ENCODE data around the gene NHEJ1.

The NHEJ1 gene

DNA sequence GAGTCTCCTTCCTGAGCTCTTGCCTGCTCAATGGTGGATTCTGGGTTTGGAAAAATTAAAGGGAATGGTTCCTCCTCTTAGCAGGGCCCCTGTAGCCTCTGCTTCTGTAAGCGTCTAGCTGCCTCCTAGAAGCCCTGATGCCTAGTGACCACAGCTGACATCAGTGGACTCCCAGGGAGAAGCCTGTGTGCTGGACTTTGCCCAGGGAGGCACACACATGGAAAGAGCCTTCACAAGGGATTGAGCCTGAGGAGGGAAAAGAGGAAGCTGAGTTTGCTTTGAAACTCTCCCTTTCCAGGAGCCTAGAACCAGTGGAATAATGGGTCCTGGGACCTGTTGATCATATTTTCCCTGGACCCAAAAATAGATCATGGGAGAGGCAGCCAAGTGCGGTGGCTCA is 117.9 kb downstream of the NHEJ1 start:
- H3K9me3 ChIP-seq (ENCODE audit: control insufficient read depth in 1 of 2, low read length in 2 of 2) = no peaks in the 10 kb centered on the region

DNA sequence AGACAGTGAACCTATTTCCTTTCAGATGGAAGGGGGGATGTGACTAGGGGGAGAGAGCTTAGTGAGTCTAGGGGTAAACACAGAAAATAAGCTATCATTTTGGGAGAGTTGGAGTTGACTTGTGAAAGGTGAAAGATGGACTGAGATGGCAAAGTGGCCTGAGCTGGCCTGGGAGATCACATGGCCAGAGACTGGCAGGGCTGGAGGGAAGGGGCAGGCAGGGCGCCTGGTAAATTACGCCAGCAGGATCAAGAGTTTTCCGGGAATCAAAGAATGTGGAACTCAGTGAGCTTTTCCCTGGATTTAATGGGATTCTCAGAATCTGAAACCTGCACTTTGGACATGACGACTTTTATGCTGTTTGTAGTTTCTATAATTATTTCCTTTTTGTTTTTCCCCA is 118.5 kb downstream of the NHEJ1 start:
- no peak overlapping the region for H3K9ac ChIP-seq (ENCODE audit: low read depth in 1 of 2, low read length in 2 of 2)
- H3K9me3 ChIP-seq (ENCODE audit: control insufficient read depth in 1 of 2, low read length in 2 of 2) = no peaks in the 10 kb centered on the region
- peaks cover 7 to 11% of the 10 kb centered on the region in 2 donors for H3K4me1 ChIP-seq (ENCODE audit: control insufficient read depth in 1 of 2, insufficient read depth in 2 of 2, low read length in 2 of 2)
- H3K36me3 ChIP-seq (ENCODE audit: control insufficient read depth in 1 of 2, insufficient read depth in 2 of 2, low read length in 2 of 2) = no peaks in the 10 kb centered on the region
- no peak overlapping the region for H3K4me3 ChIP-seq (ENCODE audit: low read depth in 1 of 2, low read length in 2 of 2)
- H3K27ac ChIP-seq (ENCODE audit: low read depth, low read length) = no peak overlapping the region
- peaks cover 8 to 15% of the 10 kb centered on the region in 2 donors for H3K27me3 ChIP-seq (ENCODE audit: control insufficient read depth in 1 of 2, insufficient read depth in 2 of 2, low read length in 2 of 2)

More for the DNA sequence above, 117.9 kb downstream of the NHEJ1 start:
- Histone ChIP-seq H3K4me3 (ENCODE audit: low read depth in 1 of 2, low read length in 2 of 2) (no peak overlapping the region), H3K27me3 (ENCODE audit: control insufficient read depth in 1 of 2, insufficient read depth in 2 of 2, low read length in 2 of 2) (peaks cover 8 to 15% of the 10 kb centered on the region in 2 donors), H3K9ac (ENCODE audit: low read depth in 1 of 2, low read length in 2 of 2) (no peak overlapping the region), H3K27ac (ENCODE audit: low read depth, low read length) (no peak overlapping the region), H3K4me1 (ENCODE audit: control insufficient read depth in 1 of 2, insufficient read depth in 2 of 2, low read length in 2 of 2) (peaks cover 7 to 11% of the 10 kb centered on the region in 2 donors), H3K36me3 (ENCODE audit: control insufficient read depth in 1 of 2, insufficient read depth in 2 of 2, low read length in 2 of 2) (no peaks in the 10 kb centered on the region)

- H3K4me3 ChIP-seq (ENCODE audit: low read depth in 1 of 2, low read length in 2 of 2) = peak within 1 kb of the TSS; percentile 58 to 60
- no peak within 1 kb of the TSS for H3K9ac ChIP-seq (ENCODE audit: low read depth in 1 of 2, low read length in 2 of 2)
- peaks cover 8 to 15% of the 10 kb centered on the region in 2 donors for H3K27me3 ChIP-seq (ENCODE audit: control insufficient read depth in 1 of 2, insufficient read depth in 2 of 2, low read length in 2 of 2)
- H3K36me3 ChIP-seq (ENCODE audit: control insufficient read depth in 1 of 2, insufficient read depth in 2 of 2, low read length in 2 of 2) = no peaks in the 10 kb centered on the region
- H3K9me3 ChIP-seq (ENCODE audit: control insufficient read depth in 1 of 2, low read length in 2 of 2) = no peaks in the 10 kb centered on the region
- no peak within 1 kb of the TSS for H3K27ac ChIP-seq (ENCODE audit: low read depth, low read length)
- H3K4me1 ChIP-seq (ENCODE audit: control insufficient read depth in 1 of 2, insufficient read depth in 2 of 2, low read length in 2 of 2) = peaks cover 7 to 11% of the 10 kb centered on the region in 2 donors
Measured at GRCh38 chr2:219041252-219041651, 119.4 kb downstream of the NHEJ1 start, which contains the start of gene CFAP65. CFAP65 (minus strand) TSS chr2:219041516; CDS start chr2:219039048, 2,468 bp downstream.

DNA sequence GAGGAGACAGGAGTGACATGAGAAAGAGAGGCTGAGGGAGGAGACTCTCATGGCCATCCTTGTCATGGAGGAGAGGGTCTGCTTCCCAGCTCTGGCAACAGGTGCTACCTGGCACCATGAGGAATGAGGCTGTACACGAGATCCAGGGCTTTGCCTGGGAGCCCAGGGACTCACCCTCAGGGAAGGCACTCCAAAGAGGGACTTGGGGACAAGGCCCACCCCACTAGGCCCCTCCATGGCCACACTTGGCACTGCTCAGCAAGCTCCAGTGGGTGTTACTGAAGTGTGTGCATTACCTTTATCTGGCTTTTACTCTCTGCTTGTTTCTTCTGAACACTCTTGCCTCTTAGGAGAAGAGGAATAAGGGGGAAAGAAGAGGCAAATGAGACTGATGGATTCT is 122.0 kb downstream of the NHEJ1 start:
- H3K27ac ChIP-seq (ENCODE audit: low read depth, low read length) = no peak overlapping the region
- peaks cover 7 to 11% of the 10 kb centered on the region in 2 donors for H3K4me1 ChIP-seq (ENCODE audit: control insufficient read depth in 1 of 2, insufficient read depth in 2 of 2, low read length in 2 of 2)
- H3K27me3 ChIP-seq (ENCODE audit: control insufficient read depth in 1 of 2, insufficient read depth in 2 of 2, low read length in 2 of 2) = peaks cover 8 to 20% of the 10 kb centered on the region in 2 donors
- H3K36me3 ChIP-seq (ENCODE audit: control insufficient read depth in 1 of 2, insufficient read depth in 2 of 2, low read length in 2 of 2) = no peaks in the 10 kb centered on the region
- no peaks in the 10 kb centered on the region for H3K9me3 ChIP-seq (ENCODE audit: control insufficient read depth in 1 of 2, low read length in 2 of 2)
- H3K9ac ChIP-seq (ENCODE audit: low read depth in 1 of 2, low read length in 2 of 2) = no peak overlapping the region
- no peak overlapping the region for H3K4me3 ChIP-seq (ENCODE audit: low read depth in 1 of 2, low read length in 2 of 2)

GRCh38 chr2:219037783-219038499 is 122.7 kb downstream of the NHEJ1 start:
- Histone ChIP-seq H3K4me1 (ENCODE audit: control insufficient read depth in 1 of 2, insufficient read depth in 2 of 2, low read length in 2 of 2) (peaks cover 7 to 9% of the 10 kb centered on the region in 2 donors), H3K27ac (ENCODE audit: low read depth, low read length) (no peak overlapping the region), H3K9ac (ENCODE audit: low read depth in 1 of 2, low read length in 2 of 2) (no peak overlapping the region), H3K9me3 (ENCODE audit: control insufficient read depth in 1 of 2, low read length in 2 of 2) (no peaks in the 10 kb centered on the region), H3K27me3 (ENCODE audit: control insufficient read depth in 1 of 2, insufficient read depth in 2 of 2, low read length in 2 of 2) (peaks cover 8 to 20% of the 10 kb centered on the region in 2 donors), H3K36me3 (ENCODE audit: control insufficient read depth in 1 of 2, insufficient read depth in 2 of 2, low read length in 2 of 2) (no peaks in the 10 kb centered on the region), H3K4me3 (ENCODE audit: low read depth in 1 of 2, low read length in 2 of 2) (no peak overlapping the region)

- H3K36me3 ChIP-seq (ENCODE audit: control insufficient read depth in 1 of 2, insufficient read depth in 2 of 2, low read length in 2 of 2) = no peaks in the 10 kb centered on the region
- no peak overlapping the region for H3K9ac ChIP-seq (ENCODE audit: low read depth in 1 of 2, low read length in 2 of 2)
- H3K4me1 ChIP-seq (ENCODE audit: control insufficient read depth in 1 of 2, insufficient read depth in 2 of 2, low read length in 2 of 2) = no peaks in the 10 kb centered on the region
- H3K27me3 ChIP-seq (ENCODE audit: control insufficient read depth in 1 of 2, insufficient read depth in 2 of 2, low read length in 2 of 2) = peaks cover 8 to 15% of the 10 kb centered on the region in 2 donors
- no peak overlapping the region for H3K27ac ChIP-seq (ENCODE audit: low read depth, low read length)
- no peak overlapping the region for H3K4me3 ChIP-seq (ENCODE audit: low read depth in 1 of 2, low read length in 2 of 2)
- H3K9me3 ChIP-seq (ENCODE audit: control insufficient read depth in 1 of 2, low read length in 2 of 2) = no peaks in the 10 kb centered on the region
Measured at GRCh38 chr2:219035942-219036341, 124.7 kb downstream of the NHEJ1 start.

GRCh38 chr2:219034823-219035222 is 125.8 kb downstream of the NHEJ1 start:
- H3K36me3 ChIP-seq (ENCODE audit: control insufficient read depth in 1 of 2, insufficient read depth in 2 of 2, low read length in 2 of 2) = no peaks in the 10 kb centered on the region
- no peak overlapping the region for H3K4me3 ChIP-seq (ENCODE audit: low read depth in 1 of 2, low read length in 2 of 2)
- peaks cover 0 to 11% of the 10 kb centered on the region in 2 donors for H3K27me3 ChIP-seq (ENCODE audit: control insufficient read depth in 1 of 2, insufficient read depth in 2 of 2, low read length in 2 of 2)
- no peak overlapping the region for H3K9ac ChIP-seq (ENCODE audit: low read depth in 1 of 2, low read length in 2 of 2)
- no peak overlapping the region for H3K27ac ChIP-seq (ENCODE audit: low read depth, low read length)
- no peaks in the 10 kb centered on the region for H3K9me3 ChIP-seq (ENCODE audit: control insufficient read depth in 1 of 2, low read length in 2 of 2)
- H3K4me1 ChIP-seq (ENCODE audit: control insufficient read depth in 1 of 2, insufficient read depth in 2 of 2, low read length in 2 of 2) = no peaks in the 10 kb centered on the region

DNA sequence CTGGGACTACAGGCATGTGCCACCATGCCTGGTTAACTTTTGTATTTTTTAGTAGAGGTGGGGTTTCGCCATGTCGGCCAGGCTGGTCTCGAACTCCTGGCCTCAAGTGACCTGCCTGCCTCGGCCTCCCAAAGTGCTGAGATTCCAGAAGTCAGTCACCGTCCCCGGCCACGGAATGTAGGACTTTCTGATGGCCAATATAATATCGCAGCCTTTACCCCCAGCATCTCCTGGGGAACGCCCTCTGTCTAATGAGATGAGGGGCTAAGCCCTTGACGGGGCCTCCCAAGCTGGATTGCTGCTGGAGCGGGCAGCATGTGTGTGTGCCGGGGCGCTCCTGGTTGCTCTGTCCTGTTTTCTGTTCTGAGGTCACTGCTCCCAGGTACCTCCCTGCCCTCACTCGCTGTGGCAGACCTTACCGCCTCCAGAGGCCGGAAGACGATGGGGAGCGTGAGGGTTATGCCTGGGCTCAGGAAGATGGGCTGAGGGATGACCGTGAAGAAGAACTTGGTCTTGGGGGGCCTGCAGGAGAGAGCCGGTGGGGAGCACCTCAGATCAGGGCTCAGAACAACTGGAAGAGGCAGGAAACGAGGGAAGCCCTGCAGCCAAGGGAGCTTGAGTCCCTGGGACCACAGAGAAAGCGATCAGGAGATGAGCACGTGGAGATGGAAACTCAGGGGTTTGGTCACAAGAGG is 128.4 kb downstream of the NHEJ1 start:
- no peaks in the 10 kb centered on the region for H3K36me3 ChIP-seq (ENCODE audit: control insufficient read depth in 1 of 2, insufficient read depth in 2 of 2, low read length in 2 of 2)
- H3K9ac ChIP-seq (ENCODE audit: low read depth in 1 of 2, low read length in 2 of 2) = no peak overlapping the region
- H3K27me3 ChIP-seq (ENCODE audit: control insufficient read depth in 1 of 2, insufficient read depth in 2 of 2, low read length in 2 of 2) = peaks cover 0 to 5% of the 10 kb centered on the region in 2 donors
- no peak overlapping the region for H3K27ac ChIP-seq (ENCODE audit: low read depth, low read length)
- no peak overlapping the region for H3K4me3 ChIP-seq (ENCODE audit: low read depth in 1 of 2, low read length in 2 of 2)
- no peaks in the 10 kb centered on the region for H3K9me3 ChIP-seq (ENCODE audit: control insufficient read depth in 1 of 2, low read length in 2 of 2)
- H3K4me1 ChIP-seq (ENCODE audit: control insufficient read depth in 1 of 2, insufficient read depth in 2 of 2, low read length in 2 of 2) = no peaks in the 10 kb centered on the region

DNA sequence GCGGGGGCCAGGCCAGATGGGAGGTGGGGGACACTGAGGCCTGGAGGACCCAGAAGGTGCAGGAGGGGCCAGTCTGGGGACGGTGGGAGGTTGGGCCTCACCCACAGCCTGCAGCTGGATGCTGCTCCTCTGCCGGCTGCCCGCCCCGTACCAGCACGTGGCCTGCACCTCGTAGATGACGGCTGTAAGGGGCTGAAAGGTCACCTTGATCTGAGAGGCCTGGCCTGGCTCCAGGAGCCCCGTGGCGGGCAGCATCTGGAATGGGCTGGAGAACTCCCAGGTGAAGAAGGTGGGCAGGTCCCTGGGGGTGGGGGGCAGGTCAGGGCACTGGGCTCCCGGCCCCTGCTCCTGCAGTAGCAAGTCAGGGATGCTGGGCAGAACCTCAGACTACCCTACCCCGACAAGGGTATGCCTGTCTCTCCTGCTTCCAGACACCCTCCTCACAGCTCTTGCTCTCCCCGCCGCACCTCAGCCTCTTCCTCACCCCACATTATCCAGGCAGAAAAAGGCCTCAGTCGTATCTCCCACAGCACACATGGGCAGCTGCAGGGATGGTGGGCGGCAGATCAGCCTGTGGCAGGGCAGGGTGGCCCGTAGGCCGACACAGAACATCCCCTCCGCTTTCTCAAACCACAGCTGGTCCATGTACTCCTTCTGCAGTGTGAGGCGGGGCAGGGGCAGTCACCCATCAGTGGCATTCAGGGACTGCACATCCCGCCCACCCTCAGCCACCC is 129.4 kb downstream of the NHEJ1 start:
- Histone ChIP-seq H3K27me3 (ENCODE audit: control insufficient read depth in 1 of 2, insufficient read depth in 2 of 2, low read length in 2 of 2) (peaks cover 0 to 5% of the 10 kb centered on the region in 2 donors), H3K4me1 (ENCODE audit: control insufficient read depth in 1 of 2, insufficient read depth in 2 of 2, low read length in 2 of 2) (no peaks in the 10 kb centered on the region), H3K27ac (ENCODE audit: low read depth, low read length) (no peak overlapping the region), H3K9me3 (ENCODE audit: control insufficient read depth in 1 of 2, low read length in 2 of 2) (no peaks in the 10 kb centered on the region), H3K9ac (ENCODE audit: low read depth in 1 of 2, low read length in 2 of 2) (no peak overlapping the region), H3K4me3 (ENCODE audit: low read depth in 1 of 2, low read length in 2 of 2) (no peak overlapping the region), H3K36me3 (ENCODE audit: control insufficient read depth in 1 of 2, insufficient read depth in 2 of 2, low read length in 2 of 2) (no peaks in the 10 kb centered on the region)
